Fibroblast of pulmonary artery (primary cell): ENCODE results near the gene MTERF4.

Source experiments
- DNase-seq: peaks from one replicate; pipeline ENCODE4 v3.0.0-alpha.2; 2010; ENCODE audit warnings: low read depth
- H3K4me3 ChIP-seq: replicated peaks from 2 replicates; pipeline ENCODE4 v1.5.1; 2011; ENCODE audit warnings: low read depth, mild to moderate bottlenecking, control low read depth, low read length, moderate library complexity
- CTCF ChIP-seq: IDR thresholded peaks from 2 replicates; pipeline ENCODE4 v1.5.1; 2011; ENCODE audit warnings: mild to moderate bottlenecking, control low read depth, low read length, inconsistent platforms; ENCODE audit errors: missing control alignments

Gene MTERF4

GRCh38 chr2:241120440-241120839 is 18.4 kb upstream of the MTERF4 start:
- TF ChIP-seq CTCF: no peak
- DNase-seq: no peak
- H3K4me3 ChIP-seq: no peak overlapping the region

DNA sequence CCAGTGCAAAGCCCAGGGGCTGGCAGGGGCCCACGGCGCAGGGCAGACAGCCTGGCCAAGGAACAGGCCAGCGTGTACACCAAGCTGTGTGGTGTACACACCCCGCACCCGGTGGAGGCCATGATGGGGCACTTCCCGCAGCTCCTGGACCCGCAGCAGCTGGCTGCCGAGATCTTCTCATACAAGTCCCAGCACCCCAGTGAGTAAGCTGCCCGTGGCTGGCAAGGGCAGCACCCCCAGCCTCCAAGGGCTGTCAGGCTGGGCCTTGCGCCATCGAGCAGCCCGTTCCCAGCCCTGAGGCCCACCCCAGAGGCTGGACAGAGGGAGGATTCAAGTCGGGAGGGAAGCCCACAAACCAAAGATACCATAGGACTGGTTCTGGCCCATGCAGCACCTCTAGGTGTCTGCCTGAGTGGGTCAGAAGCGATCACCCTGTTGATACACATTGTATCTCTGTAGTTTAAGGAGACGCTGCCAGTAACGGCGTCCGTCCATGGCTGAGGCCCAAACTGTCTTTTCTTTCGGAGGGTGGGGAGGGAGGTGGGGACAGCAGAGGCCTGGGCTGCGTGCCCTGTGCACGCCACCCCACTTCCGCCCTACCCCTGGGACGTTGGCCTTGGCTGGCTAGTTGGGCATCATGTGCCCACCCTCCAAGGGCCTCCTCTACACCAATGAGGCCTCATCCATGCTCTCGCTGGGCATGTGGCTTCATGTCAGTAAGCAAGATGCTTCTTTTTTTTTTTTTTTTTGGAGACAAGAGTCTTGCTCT is 16.8 kb upstream of the MTERF4 start:
- TF ChIP-seq CTCF: no peak
- H3K4me3 ChIP-seq: no peak overlapping the region
- DNase-seq: no peak

DNA sequence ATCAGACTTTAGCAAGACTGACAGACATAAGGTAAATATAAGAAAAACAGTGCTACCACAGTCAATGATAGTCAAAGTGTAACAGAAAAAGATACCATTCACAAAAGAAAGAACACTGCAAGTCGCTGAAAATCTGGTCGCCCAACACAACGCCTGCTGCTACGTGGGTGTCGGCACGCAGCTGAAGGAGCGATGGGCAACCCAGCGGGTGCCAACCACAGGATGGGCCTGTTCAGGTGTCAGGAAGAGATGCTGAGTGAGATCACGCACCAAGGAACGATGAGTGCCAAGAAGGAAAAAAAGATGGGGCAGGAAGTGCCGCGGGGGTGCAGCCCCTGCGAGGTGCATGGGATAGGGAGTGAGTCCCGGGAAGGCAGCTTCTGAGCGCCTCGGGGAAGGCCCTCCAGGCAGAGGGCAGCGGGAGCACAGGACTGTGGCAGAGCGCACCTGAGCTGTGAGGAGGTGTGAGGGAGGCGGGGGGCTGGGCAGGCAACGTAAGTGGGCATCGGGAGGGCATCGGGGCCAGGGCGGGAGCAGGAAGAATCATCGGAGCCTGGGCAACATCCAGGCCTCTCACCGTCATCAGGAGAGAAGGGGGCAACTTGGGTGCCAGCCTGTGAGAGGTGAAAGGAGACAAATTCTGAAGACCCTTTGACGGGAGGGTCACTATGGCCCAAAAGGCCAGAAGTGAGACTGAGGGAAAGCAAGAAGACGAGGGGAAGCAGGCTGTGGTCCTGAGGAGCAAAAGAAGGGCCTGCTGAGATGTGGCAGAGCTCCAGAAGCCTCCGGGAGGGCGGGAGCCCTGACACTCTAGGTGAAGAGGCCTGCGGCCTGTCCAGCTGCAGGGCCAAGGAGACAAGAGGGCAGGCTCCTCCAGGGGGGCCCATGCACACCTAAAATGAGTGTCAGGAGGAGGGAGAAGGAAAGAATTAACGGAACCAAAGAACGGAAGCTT is 14.8 kb upstream of the MTERF4 start:
- no peak for DNase-seq
- no peak for TF ChIP-seq CTCF

DNA sequence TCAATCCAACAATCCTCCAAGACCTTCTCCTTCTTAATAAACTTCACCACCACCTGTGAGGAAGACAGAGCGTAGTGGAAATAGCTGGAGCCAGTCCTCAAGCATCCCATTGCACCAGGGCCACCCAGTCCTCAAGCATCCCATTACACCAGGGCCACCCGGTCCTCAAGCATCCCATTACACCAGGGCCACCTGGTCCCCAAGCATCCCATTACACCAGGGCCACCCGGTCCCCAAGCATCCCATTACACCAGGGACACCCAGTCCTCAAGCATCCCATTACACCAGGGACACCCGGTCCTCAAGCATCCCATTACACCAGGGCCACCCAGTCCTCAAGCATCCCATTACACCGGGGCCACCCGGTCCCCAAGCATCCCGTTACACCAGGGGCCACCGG is 13.3 kb upstream of the MTERF4 start:
- no peak for DNase-seq
- H3K4me3 ChIP-seq: no peak overlapping the region
- TF ChIP-seq CTCF: no peak

More for the DNA sequence above, 14.8 kb upstream of the MTERF4 start:
- no peak overlapping the region for H3K4me3 ChIP-seq

DNA sequence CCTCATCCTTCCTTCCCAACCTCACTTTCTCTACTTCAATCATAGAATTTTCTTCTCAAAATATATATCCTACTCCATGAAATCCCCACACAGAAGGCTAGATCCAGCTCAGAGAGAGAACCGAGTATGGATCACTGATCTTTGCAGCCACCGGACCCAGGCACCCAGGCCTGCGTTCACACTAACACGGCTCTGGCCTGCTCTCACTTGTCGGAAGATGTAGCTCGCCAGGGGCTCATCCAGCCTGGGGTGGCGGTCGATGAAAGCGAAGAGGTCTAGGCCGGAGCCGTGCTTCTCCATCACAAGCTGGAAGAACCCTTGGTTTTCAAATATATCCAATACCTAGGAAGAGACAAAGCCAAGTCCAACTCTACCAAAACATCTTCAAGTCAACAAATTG is 12.7 kb upstream of the MTERF4 start:
- TF ChIP-seq CTCF: no peak
- no peak overlapping the region for H3K4me3 ChIP-seq
- no peak for DNase-seq

DNA sequence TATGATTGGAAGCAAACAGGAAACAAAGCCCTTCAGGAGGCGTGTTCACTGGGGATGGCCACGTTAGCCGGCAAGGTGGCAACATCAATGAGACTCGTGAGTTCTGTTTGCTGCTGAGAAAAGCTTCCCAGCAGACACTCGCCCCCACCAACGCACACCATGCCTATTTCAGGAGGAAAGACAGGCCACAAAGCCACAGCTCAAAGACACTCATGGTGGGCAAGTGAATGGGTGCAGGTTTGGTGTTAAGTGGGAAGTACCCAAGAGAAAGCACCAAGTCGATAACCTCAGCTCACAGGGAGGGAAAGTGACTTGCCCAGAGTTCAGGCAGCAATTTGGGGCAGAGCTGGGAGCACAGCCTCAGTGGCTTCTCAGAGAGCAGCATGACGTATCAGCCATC is 10.5 kb upstream of the MTERF4 start:
- H3K4me3 ChIP-seq: no peak overlapping the region
- DNase-seq: no peak
- no peak for TF ChIP-seq CTCF
